Endodermal cell (in vitro differentiated cells): ENCODE results near the gene BBOF1. TPM values are rescaled to one million over a fixed set of nuclear protein-coding genes. Genes with fewer than 3 reads are reported as not detected.
"Not testable (repeated sequence)": the region's sequence is repeated elsewhere in the genome, so short reads cannot be mapped to it uniquely, and the experiment has no call there.

Experiments used
- DNase-seq: peaks from one replicate; pipeline ENCODE4 v3.0.0-alpha.2; 2017
- H3K27ac ChIP-seq: 2 replicates; pipeline ENCODE4 v1.5.1; 2013; ENCODE audit warnings: mild to moderate bottlenecking, low read depth, low read length, moderate library complexity
- H3K27me3 ChIP-seq: 2 replicates; pipeline ENCODE4 v1.6.1; 2013; ENCODE audit warnings: mild to moderate bottlenecking, low read length, moderate library complexity; ENCODE audit not compliant: insufficient read depth, control insufficient read depth, poor library complexity, severe bottlenecking
- H3K36me3 ChIP-seq: 2 replicates; pipeline ENCODE4 v1.7.0; 2013; ENCODE audit warnings: mild to moderate bottlenecking, low read length, moderate library complexity; ENCODE audit not compliant: control insufficient read depth, insufficient read depth
- H3K4me1 ChIP-seq: one replicate; pipeline ENCODE4 v1.7.0; 2013; ENCODE audit warnings: low read length; ENCODE audit not compliant: control insufficient read depth, insufficient read depth
- H3K4me3 ChIP-seq: 2 replicates; pipeline ENCODE4 v1.5.1; 2013; ENCODE audit warnings: mild to moderate bottlenecking, low read length, moderate library complexity
- H3K9ac ChIP-seq: 2 replicates; pipeline ENCODE4 v1.6.1; 2013; ENCODE audit warnings: mild to moderate bottlenecking, low read length, moderate library complexity; ENCODE audit not compliant: poor library complexity, severe bottlenecking; ENCODE audit errors: extremely low read depth
- H3K9me3 ChIP-seq: 2 replicates; pipeline ENCODE4 v1.6.1; 2013; ENCODE audit warnings: mild to moderate bottlenecking, low read length, moderate library complexity; ENCODE audit not compliant: control insufficient read depth
- H3K27ac Mint-ChIP-seq: 2 replicates; pipeline ENCODE4 v1.8.0; 2020; ENCODE audit warnings: mixed read lengths
- H3K27me3 Mint-ChIP-seq: 2 replicates; pipeline ENCODE4 v1.8.0; 2021; ENCODE audit warnings: mild to moderate bottlenecking, mixed read lengths; ENCODE audit not compliant: insufficient read depth
- H3K36me3 Mint-ChIP-seq: 2 replicates; pipeline ENCODE4 v1.8.0; 2020; ENCODE audit warnings: low read depth, mixed read lengths
- H3K4me1 Mint-ChIP-seq: 2 replicates; pipeline ENCODE4 v1.8.0; 2020; ENCODE audit warnings: mixed read lengths
- H3K4me3 Mint-ChIP-seq: 2 replicates; pipeline ENCODE4 v1.8.0; 2020; ENCODE audit warnings: mild to moderate bottlenecking, moderate library complexity, mixed read lengths
- H3K9me3 Mint-ChIP-seq: 2 replicates; pipeline ENCODE4 v1.8.0; 2020; ENCODE audit warnings: mild to moderate bottlenecking, mixed read lengths
- CTCF ChIP-seq: fragments of 200-600 bp; sonication (generic); conservative IDR thresholded peaks from 2 replicates; pipeline ENCODE4 v1.5.0; 2021; ENCODE audit warnings: antibody characterized with exemption, mild to moderate bottlenecking
- WGBS, 2 experiments: methylation state at CpG; one replicate each; pipeline versions ENCODE4 v1.1.5 to v1.1.7; 2013; ENCODE audit warnings: missing lambda C conversion rate in 2 of 2, mixed read lengths in 1 of 2; ENCODE audit not compliant: insufficient coverage in 1 of 2, insufficient read length in 1 of 2; 5-methylcytosine and 5-hydroxymethylcytosine counted together
- total RNA-seq, 2 donors: library from RNA; stranded (reverse); fragmentation: NEBNext Ultra II Directional in 1 of 2; extraction: Animal tissue kit (Norgen Biotek cat#: 25700) in 1 of 2; gene quantifications; 2 replicates in 1 of 2; 3 replicates in 1 of 2; pipeline ENCODE4 v1.2.1, GENCODE V29; 2021

The BBOF1 gene
- total RNA-seq, 2 donors from 2014 or later: 2.6 to 2.9 TPM

- Mint-ChIP-seq H3K27ac (no peak overlapping the region), H3K9me3 (no peaks in the 10 kb centered on the region), H3K36me3 (peaks cover 23% of the 10 kb centered on the region), H3K27me3 (no peaks in the 10 kb centered on the region), H3K4me3 (no peak overlapping the region), H3K4me1 (peaks cover 3% of the 10 kb centered on the region)
- Histone ChIP-seq H3K9ac (no peak overlapping the region), H3K27ac (no peak overlapping the region), H3K36me3 (peaks cover 13% of the 10 kb centered on the region), H3K4me1 (peaks cover 6% of the 10 kb centered on the region), H3K27me3 (no peaks in the 10 kb centered on the region), H3K9me3 (no peaks in the 10 kb centered on the region), H3K4me3 (no peak overlapping the region)
- DNase-seq: no peak
- 93 to 95% methylated on average over 3 of the region's 4 CpGs for WGBS, 2 experiments
- no peak for TF ChIP-seq CTCF
Observed at GRCh38 chr14:73977896-73978295, 41.3 kb upstream of the BBOF1 start.

GRCh38 chr14:73988065-73988464 is 31.1 kb upstream of the BBOF1 start:
- DNase-seq: no peak
- no peaks in the 10 kb centered on the region for H3K9me3 Mint-ChIP-seq

GRCh38 chr14:73988656-73989055 is 30.5 kb upstream of the BBOF1 start:
- not testable (repeated sequence) for H3K4me1 Mint-ChIP-seq, H3K9me3 Mint-ChIP-seq, H3K4me1 ChIP-seq, H3K27me3 ChIP-seq, H3K9ac ChIP-seq, H3K27ac ChIP-seq, H3K4me3 ChIP-seq, H3K4me3 Mint-ChIP-seq, H3K27ac Mint-ChIP-seq, DNase-seq, H3K27me3 Mint-ChIP-seq, H3K9me3 ChIP-seq
- WGBS, 2 experiments: 94 to 97% methylated on average over 5 to 7 of the region's 7 CpGs
- peaks cover 31% of the 10 kb centered on the region for H3K36me3 Mint-ChIP-seq
- H3K36me3 ChIP-seq: peaks cover 31% of the 10 kb centered on the region

More at GRCh38 chr14:73988065-73988464, 31.1 kb upstream of the BBOF1 start:
- no peak overlapping the region for H3K4me3 Mint-ChIP-seq
- no peak overlapping the region for H3K9ac ChIP-seq
- H3K27ac ChIP-seq: no peak overlapping the region
- no peak overlapping the region for H3K27ac Mint-ChIP-seq
- peaks cover 4% of the 10 kb centered on the region for H3K4me1 Mint-ChIP-seq
- TF ChIP-seq CTCF: no peak
- H3K36me3 Mint-ChIP-seq: peaks cover 28% of the 10 kb centered on the region
- no peaks in the 10 kb centered on the region for H3K27me3 Mint-ChIP-seq
- no peak overlapping the region for H3K4me3 ChIP-seq
- no peaks in the 10 kb centered on the region for H3K4me1 ChIP-seq
- H3K27me3 ChIP-seq: no peaks in the 10 kb centered on the region
- peaks cover 31% of the 10 kb centered on the region for H3K36me3 ChIP-seq
- H3K9me3 ChIP-seq: no peaks in the 10 kb centered on the region
- 97% methylated on average over 2 of the region's 3 CpGs; no CpG with 5 or more reads in 1 of the 2 experiments for WGBS, 2 experiments

- WGBS, 2 experiments: 62 to 65% methylated on average over 3 of the region's 4 CpGs
- no peak overlapping the region for H3K4me3 Mint-ChIP-seq
- H3K9ac ChIP-seq: no peak overlapping the region
- H3K4me1 Mint-ChIP-seq: peaks cover 4% of the 10 kb centered on the region
- H3K36me3 ChIP-seq: peaks cover 18% of the 10 kb centered on the region
- H3K36me3 Mint-ChIP-seq: peaks cover 24% of the 10 kb centered on the region
- H3K27ac ChIP-seq: no peak overlapping the region
- H3K27me3 Mint-ChIP-seq: no peaks in the 10 kb centered on the region
- no peaks in the 10 kb centered on the region for H3K9me3 Mint-ChIP-seq
- H3K9me3 ChIP-seq: no peaks in the 10 kb centered on the region
- no peak for DNase-seq
- H3K27me3 ChIP-seq: no peaks in the 10 kb centered on the region
- peak overlapping the region; percentile 56 for H3K27ac Mint-ChIP-seq
- no peak overlapping the region for H3K4me3 ChIP-seq
- H3K4me1 ChIP-seq: no peaks in the 10 kb centered on the region
- no peak for TF ChIP-seq CTCF
Observed at GRCh38 chr14:73991092-73991491, 28.1 kb upstream of the BBOF1 start.

- peaks cover 10% of the 10 kb centered on the region for H3K36me3 Mint-ChIP-seq
- H3K9ac ChIP-seq, H3K36me3 ChIP-seq, H3K4me3 Mint-ChIP-seq, DNase-seq, H3K9me3 Mint-ChIP-seq, H3K4me3 ChIP-seq, H3K27me3 ChIP-seq, H3K27ac ChIP-seq, H3K27me3 Mint-ChIP-seq, H3K4me1 Mint-ChIP-seq, H3K9me3 ChIP-seq, H3K27ac Mint-ChIP-seq, H3K4me1 ChIP-seq: not testable (repeated sequence)
- 92 to 94% methylated on average over 7 of the region's 7 CpGs for WGBS, 2 experiments
Observed at GRCh38 chr14:73994926-73995325, 24.2 kb upstream of the BBOF1 start.
